Mucosa of descending colon (tissue), 3 donors: ENCODE measurements around the gene ANKRD33B. TPM values are rescaled to one million over a fixed set of nuclear protein-coding genes. Genes with fewer than 3 reads are reported as not detected.

ENCODE experiments used
- ATAC-seq: fragments of 200-7000 bp; cut with Tn5 transposase; one replicate; pipeline ENCODE4 v1.9.1; 2020; ENCODE audit warnings: mild to moderate bottlenecking, moderate library complexity
- DNase-seq, 3 donors: peaks; one replicate each; pipeline ENCODE4 v3.0.0-alpha.2; 2020
- H3K36me3 ChIP-seq: fragments of 200-600 bp; one replicate; pipeline ENCODE4 v1.8.0; 2021; ENCODE audit warnings: low read depth, mild to moderate bottlenecking
- H3K4me1 ChIP-seq: fragments of 200-600 bp; one replicate; pipeline ENCODE4 v1.8.0; 2021; ENCODE audit warnings: low read depth, mild to moderate bottlenecking
- H3K4me3 ChIP-seq: fragments of 200-600 bp; one replicate; pipeline ENCODE4 v1.8.0; 2021; ENCODE audit warnings: mild to moderate bottlenecking
- H3K9me3 ChIP-seq: fragments of 200-600 bp; one replicate; pipeline ENCODE4 v1.8.0; 2021; ENCODE audit warnings: mild to moderate bottlenecking
- intact Hi-C, 2 donors: fragments of 100-400 bp; cut with DNase I in 1 of 2; cut with micrococcal nuclease in 1 of 2; formaldehyde crosslinking; loops; one replicate each; pipeline versions ENCODE4 v1.11.0 to v1.11.1; 2022; cut with DNase I, micrococcal nuclease
- total RNA-seq, 3 donors: library from RNA; stranded (reverse); fragmentation: NEBNext Ultra II Directional in 2 of 3; extraction: Animal tissue kit (Norgen Biotek cat#: 25700) in 2 of 3; gene quantifications; one replicate each; pipeline versions ENCODE4 v1.2.1 to v1.2.4, GENCODE V29; 2021 to 2023
- TF ChIP-seq, protein P1 (sequence below): fragments of 200-600 bp; IDR thresholded peaks from one replicate; pipeline ENCODE4 v1.8.0; 2022; ENCODE audit warnings: antibody characterized with exemption, mild to moderate bottlenecking
- donor health status: DM: no; HTN: no; CAD: no; lungs with moderate emphysema.
- donor health status: DM: no; HTN: no; CAD: no.
- donor health status: DM: no; HTN: yes; CAD: no.

Gene ANKRD33B
- total RNA-seq, 3 donors from 2014 or later, result 0.96 to 3.3 (median 1.7) TPM

DNA sequence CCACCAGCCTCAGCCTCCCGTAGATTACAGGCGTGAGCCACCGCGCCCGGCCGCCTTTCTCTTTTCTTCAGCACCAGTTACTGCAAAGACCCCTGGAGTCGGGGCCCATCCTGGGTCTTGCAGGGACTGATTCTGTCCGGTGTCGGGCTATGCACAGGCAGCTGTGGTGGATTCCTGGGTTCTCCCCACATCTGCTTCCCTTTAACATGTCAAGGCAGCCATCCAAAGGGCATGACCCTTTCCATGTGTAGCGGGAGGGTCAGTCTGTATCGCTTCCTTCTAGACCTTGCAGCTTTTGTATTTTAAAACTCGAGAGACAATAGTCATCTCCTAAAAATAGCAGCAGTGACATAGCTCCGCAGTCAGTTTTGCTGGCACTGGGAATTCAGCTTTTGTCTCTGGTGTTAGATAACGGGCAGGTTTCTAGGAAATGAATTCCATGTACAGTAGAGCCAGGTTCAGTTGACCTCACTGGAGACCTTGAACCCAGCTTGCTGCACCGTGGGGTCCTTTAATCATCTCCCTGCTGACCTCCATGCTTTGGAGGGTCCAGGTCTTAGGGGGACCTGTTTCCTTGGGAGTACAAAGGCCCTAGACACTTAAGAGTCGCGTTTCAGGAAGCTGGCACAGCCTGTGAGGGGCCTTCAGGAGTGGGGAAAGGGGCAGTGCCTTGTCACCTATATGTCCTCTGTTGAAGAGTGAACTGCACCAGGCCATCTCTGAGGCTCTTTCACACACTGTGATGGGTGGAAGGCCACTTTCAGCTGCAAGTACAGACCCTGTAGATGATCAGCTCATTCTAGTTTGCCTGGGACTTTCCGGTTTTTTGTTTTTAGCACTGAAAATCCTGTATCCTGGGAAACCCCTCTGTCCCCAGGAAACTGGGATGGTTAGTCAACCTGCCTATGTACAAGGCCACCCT lies 13.8 kb downstream of the ANKRD33B start:
- DNase-seq (peak in 1 of 3 donors; percentile 38), ATAC-seq (peak; percentile 34)
- H3K36me3 ChIP-seq, result no peaks in the 10 kb centered on the region
- H3K4me1 ChIP-seq, result no peaks in the 10 kb centered on the region
- H3K9me3 ChIP-seq, result no peaks in the 10 kb centered on the region
- intact Hi-C loops, result no loop called here
- TF ChIP-seq, protein P1, sequence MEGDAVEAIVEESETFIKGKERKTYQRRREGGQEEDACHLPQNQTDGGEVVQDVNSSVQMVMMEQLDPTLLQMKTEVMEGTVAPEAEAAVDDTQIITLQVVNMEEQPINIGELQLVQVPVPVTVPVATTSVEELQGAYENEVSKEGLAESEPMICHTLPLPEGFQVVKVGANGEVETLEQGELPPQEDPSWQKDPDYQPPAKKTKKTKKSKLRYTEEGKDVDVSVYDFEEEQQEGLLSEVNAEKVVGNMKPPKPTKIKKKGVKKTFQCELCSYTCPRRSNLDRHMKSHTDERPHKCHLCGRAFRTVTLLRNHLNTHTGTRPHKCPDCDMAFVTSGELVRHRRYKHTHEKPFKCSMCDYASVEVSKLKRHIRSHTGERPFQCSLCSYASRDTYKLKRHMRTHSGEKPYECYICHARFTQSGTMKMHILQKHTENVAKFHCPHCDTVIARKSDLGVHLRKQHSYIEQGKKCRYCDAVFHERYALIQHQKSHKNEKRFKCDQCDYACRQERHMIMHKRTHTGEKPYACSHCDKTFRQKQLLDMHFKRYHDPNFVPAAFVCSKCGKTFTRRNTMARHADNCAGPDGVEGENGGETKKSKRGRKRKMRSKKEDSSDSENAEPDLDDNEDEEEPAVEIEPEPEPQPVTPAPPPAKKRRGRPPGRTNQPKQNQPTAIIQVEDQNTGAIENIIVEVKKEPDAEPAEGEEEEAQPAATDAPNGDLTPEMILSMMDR, result no peak
- H3K4me3 ChIP-seq, result no peak overlapping the region

- H3K36me3 ChIP-seq, result no peaks in the 10 kb centered on the region
- no peak overlapping the region for H3K4me3 ChIP-seq
- ATAC-seq (no peak), DNase-seq (peak in 1 of 3 donors; percentile 3)
- intact Hi-C loops, result no loop called here
- TF ChIP-seq, protein P1, result no peak
- no peaks in the 10 kb centered on the region for H3K9me3 ChIP-seq
- no peaks in the 10 kb centered on the region for H3K4me1 ChIP-seq
Measured at GRCh38 chr5:10578293-10578665, 14.4 kb downstream of the ANKRD33B start.

DNA sequence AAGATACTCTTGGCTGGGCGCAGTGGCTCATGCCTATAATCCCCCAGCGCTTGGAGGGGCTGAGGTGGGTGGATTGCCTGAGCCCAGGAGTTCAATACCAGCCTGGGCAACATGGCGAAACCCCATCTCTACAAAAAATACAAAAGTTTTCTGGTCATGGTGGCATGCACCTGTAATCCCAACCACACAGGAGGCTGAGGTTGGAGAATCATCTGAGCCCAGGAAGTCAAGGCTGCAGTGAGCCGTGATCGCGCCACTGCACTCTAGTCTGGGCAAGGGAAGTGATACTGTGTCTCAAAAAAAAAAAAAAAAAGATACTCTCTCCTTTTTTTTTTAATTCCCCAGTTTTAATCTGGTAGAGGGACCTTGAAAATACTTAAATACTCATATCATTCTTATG lies 15.0 kb downstream of the ANKRD33B start:
- H3K4me1 ChIP-seq, result no peaks in the 10 kb centered on the region
- intact Hi-C loops, result no loop called here
- DNase-seq (peak in 1 of 3 donors; percentile 53), ATAC-seq (peak; percentile 40)
- no peak overlapping the region for H3K4me3 ChIP-seq
- TF ChIP-seq, protein P1, result no peak
- no peaks in the 10 kb centered on the region for H3K36me3 ChIP-seq
- H3K9me3 ChIP-seq, result no peaks in the 10 kb centered on the region

DNA sequence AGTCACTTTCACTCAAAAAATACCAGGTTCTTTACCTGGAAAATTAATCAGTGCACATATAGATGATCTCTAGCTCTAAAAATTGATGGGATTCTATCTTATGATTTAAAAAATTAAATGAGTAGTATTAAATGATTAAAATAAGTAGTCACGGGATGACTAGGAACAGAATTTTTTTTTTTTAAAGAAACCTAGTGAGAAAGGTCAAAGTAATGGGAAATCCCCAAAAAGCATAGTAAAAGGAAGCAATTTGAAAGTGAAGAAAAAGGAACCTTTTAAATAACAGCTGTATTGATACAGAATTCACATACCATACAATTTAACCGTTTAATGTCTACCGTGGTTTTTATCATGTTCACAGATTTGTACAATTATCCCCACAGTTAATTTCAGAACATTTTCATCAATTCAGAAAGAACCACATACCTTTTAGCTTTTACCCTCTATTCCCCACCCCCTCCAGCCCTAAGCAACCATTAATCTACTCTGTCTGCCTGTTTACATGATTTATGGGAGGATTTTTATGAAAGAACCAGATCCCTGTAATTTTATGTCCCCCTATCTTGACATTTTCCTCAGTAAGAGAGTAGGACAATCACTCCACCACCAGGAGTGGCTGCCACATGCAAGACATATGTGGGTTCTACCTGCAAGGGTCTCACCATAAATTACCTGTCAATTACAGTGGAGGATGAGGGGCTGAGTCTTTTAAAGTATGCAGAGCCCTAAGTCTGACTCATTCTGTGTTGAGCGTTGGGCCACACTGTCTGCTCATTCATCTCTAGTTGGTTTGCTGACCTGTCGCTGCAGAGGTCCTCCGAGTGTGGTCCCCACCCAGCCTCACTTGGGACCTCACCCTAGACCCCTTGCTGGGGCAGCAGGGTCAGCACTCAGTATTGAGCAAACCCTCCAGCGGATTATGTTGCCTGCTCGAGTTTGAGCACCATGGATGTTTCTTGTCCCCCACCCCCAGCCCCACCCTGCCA lies 16.0 kb downstream of the ANKRD33B start:
- ATAC-seq (no peak), DNase-seq (peak in 1 of 3 donors; percentile 20)
- intact Hi-C loops, result no loop called here
- Histone ChIP-seq H3K36me3 (no peaks in the 10 kb centered on the region), H3K9me3 (no peaks in the 10 kb centered on the region), H3K4me3 (no peak overlapping the region), H3K4me1 (no peaks in the 10 kb centered on the region)
- TF ChIP-seq, protein P1, result no peak

DNA sequence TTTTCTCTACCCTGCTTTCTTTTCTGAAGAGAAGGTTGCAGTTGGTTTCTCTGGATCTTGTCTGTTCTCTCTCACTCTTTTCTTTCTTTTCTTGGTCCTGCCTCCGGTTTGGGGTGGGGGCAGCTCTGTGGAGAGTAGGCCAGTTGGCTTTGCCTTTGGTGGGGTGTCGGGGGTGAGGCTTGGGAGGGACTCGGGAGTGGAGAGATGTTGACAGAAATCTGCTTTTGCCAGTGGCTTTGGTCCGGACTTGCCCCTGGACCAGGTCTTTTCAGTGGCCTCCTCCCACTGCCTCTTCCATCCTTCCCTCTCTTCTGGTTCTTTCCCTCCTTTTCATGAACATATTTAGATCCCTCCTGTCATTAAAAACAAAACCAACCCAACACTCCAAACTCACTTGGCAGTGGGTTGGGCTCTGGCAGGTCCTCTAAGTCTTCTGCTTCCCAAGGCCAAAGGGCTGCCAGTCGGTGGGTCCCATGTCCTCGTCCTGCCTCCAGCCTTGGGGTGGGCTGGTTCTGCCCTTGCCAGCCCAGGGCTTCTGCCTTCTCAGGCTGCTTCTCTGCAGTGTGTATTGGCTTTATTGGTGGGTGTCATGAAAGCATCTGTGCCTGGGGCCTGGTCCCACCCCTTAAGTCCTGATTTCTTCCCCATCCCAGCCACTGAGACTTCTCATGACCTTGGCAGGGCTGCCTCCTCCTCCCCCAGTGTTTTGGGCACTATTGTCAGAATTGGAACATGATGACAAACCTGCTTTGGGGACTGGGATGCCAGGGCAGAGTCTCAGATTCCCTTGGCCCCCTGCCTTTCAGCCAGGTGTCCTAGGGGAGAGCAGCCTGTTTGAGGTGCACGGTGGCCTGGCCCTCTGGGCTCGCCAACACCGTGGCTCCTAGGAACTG lies 16.9 kb downstream of the ANKRD33B start:
- DNase-seq (peak in 1 of 3 donors; percentile 31), ATAC-seq (no peak)
- TF ChIP-seq, protein P1, result no peak
- H3K36me3 ChIP-seq, result no peaks in the 10 kb centered on the region
- no peaks in the 10 kb centered on the region for H3K9me3 ChIP-seq
- no peak overlapping the region for H3K4me3 ChIP-seq
- no peaks in the 10 kb centered on the region for H3K4me1 ChIP-seq
- intact Hi-C loops, result no loop called here
